KMS-11 (cell line): Measurements from ENCODE around the gene SYNDIG1.

Source experiments
- H2AFZ ChIP-seq: fragments of 200-600 bp; sonication (generic); 2 replicates; pipeline ENCODE4 v1.6.1; 2016; ENCODE audit warnings: antibody characterized with exemption, mixed run types, low read depth
- H3K27ac ChIP-seq: fragments of 200-600 bp; sonication (generic); 2 replicates; pipeline ENCODE4 v1.6.1; 2016; ENCODE audit warnings: mild to moderate bottlenecking, mixed run types
- H3K27me3 ChIP-seq: fragments of 200-600 bp; sonication (generic); 2 replicates; pipeline ENCODE4 v1.6.1; 2017; ENCODE audit warnings: mild to moderate bottlenecking, low read depth, mixed run types, moderate library complexity; ENCODE audit not compliant: insufficient read depth
- H3K36me3 ChIP-seq: fragments of 200-600 bp; sonication (generic); 2 replicates; pipeline ENCODE4 v1.6.1; 2017; ENCODE audit warnings: mild to moderate bottlenecking, mixed run types; ENCODE audit not compliant: insufficient read depth
- H3K4me1 ChIP-seq: fragments of 200-600 bp; sonication (generic); 2 replicates; pipeline ENCODE4 v1.6.1; 2016; ENCODE audit warnings: mild to moderate bottlenecking, low read depth, mixed run types; ENCODE audit not compliant: poor library complexity, severe bottlenecking
- H3K4me2 ChIP-seq: fragments of 200-600 bp; sonication (generic); 2 replicates; pipeline ENCODE4 v1.7.0; 2016; ENCODE audit warnings: mild to moderate bottlenecking, mixed run types
- H3K4me3 ChIP-seq: fragments of 200-600 bp; sonication (generic); IDR thresholded peaks from 2 replicates; pipeline ENCODE4 v1.6.1; 2017; ENCODE audit warnings: low read depth, low read length, mixed read lengths; ENCODE audit not compliant: insufficient read depth
- H3K79me2 ChIP-seq: fragments of 200-600 bp; sonication (generic); 2 replicates; pipeline ENCODE4 v1.6.1; 2016; ENCODE audit warnings: low read depth, mixed run types; ENCODE audit not compliant: insufficient read depth
- H3K9ac ChIP-seq: fragments of 200-600 bp; sonication (generic); 2 replicates; pipeline ENCODE4 v1.6.1; 2016; ENCODE audit warnings: mild to moderate bottlenecking, mixed run types
- H4K20me1 ChIP-seq: fragments of 200-600 bp; sonication (generic); 2 replicates; pipeline ENCODE4 v1.6.1; 2016; ENCODE audit warnings: mild to moderate bottlenecking, mixed run types; ENCODE audit not compliant: insufficient read depth
- CTCF ChIP-seq: fragments of 200-600 bp; sonication (generic); conservative IDR thresholded peaks from 2 replicates; pipeline ENCODE4 v1.6.1; 2017; ENCODE audit warnings: low read depth, mild to moderate bottlenecking, antibody characterized with exemption, low read length, moderate library complexity, mixed read lengths

SYNDIG1 gene

GRCh38 chr20:24648919-24649318 lies 179.5 kb downstream of the SYNDIG1 start:
- H3K36me3 ChIP-seq: no peaks in the 10 kb centered on the region

DNA sequence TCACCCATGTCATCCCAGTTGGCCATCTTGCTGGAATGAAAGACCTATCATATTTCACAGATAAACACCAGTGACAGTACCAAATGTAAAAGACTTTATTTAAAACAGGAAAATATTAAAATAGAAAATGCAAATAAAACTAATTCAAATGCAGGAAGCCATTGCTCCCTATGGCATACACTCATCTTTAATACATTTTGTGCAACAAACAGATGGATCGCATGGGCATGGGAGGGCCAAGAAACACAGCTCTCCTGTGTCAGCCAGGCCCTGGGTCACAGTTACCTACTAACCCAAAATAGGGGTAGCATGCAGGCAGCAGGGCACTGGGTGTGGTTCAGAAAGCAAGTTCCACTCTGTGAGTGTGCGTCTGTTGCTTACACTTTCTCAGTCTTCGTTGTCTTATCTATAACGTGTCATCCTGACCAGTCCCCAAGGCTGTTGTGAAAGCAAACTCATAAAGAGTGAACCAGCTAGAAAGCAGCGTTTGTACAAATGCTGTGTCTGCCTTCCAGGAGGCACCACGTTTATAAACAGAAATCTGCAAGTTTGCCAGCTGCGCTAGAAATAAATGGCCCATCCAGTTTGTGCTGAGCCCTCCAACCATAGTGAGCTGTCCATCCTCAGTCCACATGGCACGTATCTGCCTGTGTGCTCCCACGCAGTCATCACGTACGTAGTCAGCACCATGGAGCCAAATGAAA lies 180.5 kb downstream of the SYNDIG1 start:
- Histone ChIP-seq H3K9ac (no peak overlapping the region), H3K79me2 (no peaks in the 10 kb centered on the region), H3K4me3 (no peak overlapping the region), H3K4me2 (no peak overlapping the region), H3K27me3 (no peaks in the 10 kb centered on the region), H3K36me3 (no peaks in the 10 kb centered on the region), H3K27ac (no peak overlapping the region), H2AFZ (no peak overlapping the region), H3K4me1 (no peaks in the 10 kb centered on the region), H4K20me1 (no peaks in the 10 kb centered on the region)
- no peak for TF ChIP-seq CTCF

More at GRCh38 chr20:24648919-24649318, 179.5 kb downstream of the SYNDIG1 start:
- TF ChIP-seq CTCF: no peak
- Histone ChIP-seq H3K4me3 (no peak overlapping the region), H3K27ac (no peak overlapping the region), H3K79me2 (no peaks in the 10 kb centered on the region), H3K27me3 (no peaks in the 10 kb centered on the region), H3K4me2 (no peak overlapping the region), H2AFZ (no peak overlapping the region), H3K9ac (no peak overlapping the region), H3K4me1 (no peaks in the 10 kb centered on the region), H4K20me1 (no peaks in the 10 kb centered on the region)

GRCh38 chr20:24651171-24651975 lies 181.9 kb downstream of the SYNDIG1 start:
- Histone ChIP-seq H3K4me1 (no peaks in the 10 kb centered on the region), H3K27ac (no peak overlapping the region), H3K27me3 (no peaks in the 10 kb centered on the region), H2AFZ (no peak overlapping the region), H3K9ac (no peak overlapping the region), H3K36me3 (no peaks in the 10 kb centered on the region), H4K20me1 (no peaks in the 10 kb centered on the region), H3K4me2 (no peak overlapping the region), H3K4me3 (no peak overlapping the region), H3K79me2 (no peaks in the 10 kb centered on the region)
- TF ChIP-seq CTCF: no peak

DNA sequence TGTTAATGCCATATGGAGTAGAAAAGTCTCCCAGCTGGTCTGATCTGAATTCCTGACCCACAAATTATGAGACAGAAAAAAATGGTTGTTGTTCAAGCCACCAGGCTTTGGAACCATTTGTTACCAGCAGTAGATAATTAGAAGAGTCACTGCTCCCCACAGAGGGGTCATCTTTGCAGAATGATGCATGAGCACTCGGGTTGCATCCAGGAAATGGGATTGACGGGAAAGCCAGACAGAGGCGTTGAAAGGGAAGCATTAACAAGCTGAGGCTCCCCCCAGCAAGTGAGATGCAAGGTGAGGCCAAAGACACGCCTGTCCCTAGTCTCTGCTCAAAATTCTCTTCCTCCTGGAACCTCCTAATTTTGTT lies 182.5 kb downstream of the SYNDIG1 start:
- Histone ChIP-seq H4K20me1 (no peaks in the 10 kb centered on the region), H3K4me2 (no peak overlapping the region), H3K4me3 (no peak overlapping the region), H3K27ac (no peak overlapping the region), H3K9ac (no peak overlapping the region), H2AFZ (no peak overlapping the region), H3K4me1 (no peaks in the 10 kb centered on the region), H3K79me2 (no peaks in the 10 kb centered on the region), H3K27me3 (no peaks in the 10 kb centered on the region), H3K36me3 (no peaks in the 10 kb centered on the region)
- no peak for TF ChIP-seq CTCF
